K562 (cell line): ENCODE results near the gene SLC28A3. TPM values are rescaled to one million over a fixed set of nuclear protein-coding genes. Genes with fewer than 3 reads are reported as not detected.

Experiments
- ATAC-seq: fragments of 200-7000 bp; cut with Tn5 transposase; 3 replicates; pipeline ENCODE4 v1.9.1; 2020; ENCODE audit warnings: moderate library complexity
- BruUV-seq: library from RNA; stranded (reverse); fragments of 400-500 nt; replicated peaks from 2 replicates; lab custom pipeline; 2021; lab: Mats Ljungman, UMichigan
- CTCF ChIA-PET: fragments of 300-600 bp; formaldehyde crosslinking; extraction: SDS; loops from one replicate; lab custom pipeline; 2021; ENCODE audit warnings: low intra/inter-chr PET ratio; lab: Yijun Ruan, JAX
- POLR2A ChIA-PET: fragments of 300-600, 350-650 bp; sonication (Branson Sonifier 250); formaldehyde crosslinking; extraction: SDS; loops from one replicate; lab custom pipeline; 2021; ENCODE audit warnings: antibody characterized with exemption, inconsistent platforms; lab: Yijun Ruan, JAX
- DNase-seq, 4 experiments: peaks; one replicate each; pipeline versions ENCODE4 v3.0.0 to v3.0.0-alpha.2; 2011 to 2018; ENCODE audit warnings: low spot score in 3 of 4, mixed read lengths in 3 of 4; ENCODE audit errors: extremely low read depth in 1 of 4
- FAIRE-seq: peaks from 2 replicates; lab custom pipeline; 2011; peaks lifted over from hg19 to GRCh38; lab: Jason Lieb, UNC
- H2AFZ ChIP-seq: 2 replicates; pipeline ENCODE4 v1.6.0; 2011; ENCODE audit warnings: low read depth, low read length, control low read depth, inconsistent platforms
- H3K27ac ChIP-seq: fragments of 200-600 bp; 3 replicates; pipeline ENCODE4 v1.8.0; 2011; ENCODE audit warnings: low read depth, mild to moderate bottlenecking, control low read depth, inconsistent platforms, low read length, moderate library complexity, mixed read lengths; ENCODE audit errors: extremely low read depth
- H3K27me3 ChIP-seq, 2 experiments: fragments of 300-600 bp in 1 of 2; 2 replicates in 1 of 2; 3 replicates in 1 of 2; pipeline versions ENCODE4 v1.6.0 to v1.8.0; 2011; ENCODE audit warnings: inconsistent platforms in 2 of 2, low read length in 2 of 2, mild to moderate bottlenecking in 1 of 2, mixed read lengths in 1 of 2, moderate library complexity in 1 of 2; ENCODE audit not compliant: control insufficient read depth in 2 of 2, insufficient read depth in 2 of 2
- H3K36me3 ChIP-seq: fragments of 300-600 bp; 3 replicates; pipeline ENCODE4 v1.8.0; 2011; ENCODE audit warnings: mild to moderate bottlenecking, low read length, inconsistent platforms; ENCODE audit not compliant: control insufficient read depth, insufficient read depth
- H3K4me1 ChIP-seq, 2 experiments: fragments of 200-600 bp in 1 of 2; replicated peaks in 1 of 2; 2 replicates in 1 of 2; 3 replicates in 1 of 2; pipeline versions ENCODE4 v1.5.1 to v1.8.0; 2011; ENCODE audit warnings: inconsistent platforms in 2 of 2, low read length in 2 of 2, mild to moderate bottlenecking in 1 of 2, mixed read lengths in 1 of 2, moderate library complexity in 1 of 2; ENCODE audit not compliant: control insufficient read depth in 2 of 2, insufficient read depth in 2 of 2
- H3K4me2 ChIP-seq: 2 replicates; pipeline ENCODE4 v1.6.1; 2011; ENCODE audit warnings: low read length, control low read depth, inconsistent platforms, mixed read lengths; ENCODE audit not compliant: insufficient read depth
- H3K4me3 ChIP-seq: fragments of 200-600 bp; sonication (generic), shearing (Covaris generic); 2 replicates; pipeline ENCODE4 v1.5.1; 2016; ENCODE audit warnings: control low read depth, inconsistent platforms
- H3K79me2 ChIP-seq: fragments of 200-600 bp; 3 replicates; pipeline ENCODE4 v1.8.0; 2011; ENCODE audit warnings: low read length, inconsistent platforms; ENCODE audit not compliant: control insufficient read depth, insufficient read depth
- H3K9ac ChIP-seq, 2 experiments: 2 replicates each; pipeline versions ENCODE4 v1.6.0 to v1.6.1; 2011; ENCODE audit warnings: low read depth in 2 of 2, low read length in 2 of 2, control low read depth in 1 of 2, inconsistent platforms in 1 of 2, mild to moderate bottlenecking in 1 of 2, mixed read lengths in 1 of 2; ENCODE audit not compliant: insufficient read depth in 1 of 2
- H3K9me1 ChIP-seq: one replicate; pipeline ENCODE4 v1.6.0; 2011; ENCODE audit warnings: inconsistent platforms, mild to moderate bottlenecking, low read length, moderate library complexity; ENCODE audit not compliant: control insufficient read depth, insufficient read depth
- H3K9me3 ChIP-seq: replicated peaks from 2 replicates; pipeline ENCODE4 v1.5.1; 2011; ENCODE audit warnings: low read depth, low read length, inconsistent platforms; ENCODE audit not compliant: control insufficient read depth, insufficient read depth
- H4K20me1 ChIP-seq: replicated peaks from 2 replicates; pipeline ENCODE4 v1.6.1; 2011; ENCODE audit warnings: low read length, inconsistent platforms, mixed read lengths; ENCODE audit not compliant: control insufficient read depth, insufficient read depth
- ARID2 ChIP-seq: fragments of 450-650 bp; IDR thresholded peaks from 2 replicates; pipeline ENCODE4 v1.6.1; 2017; ENCODE audit warnings: antibody characterized with exemption, mild to moderate bottlenecking
- CBX5 ChIP-seq: IDR thresholded peaks from 2 replicates; pipeline ENCODE4 v1.6.1; 2014; ENCODE audit warnings: low read depth, borderline replicate concordance
- ELK3 ChIP-seq: fragments of 450-650 bp; formaldehyde crosslinking; IDR thresholded peaks from 2 replicates; pipeline ENCODE4 v1.4.0; 2020; ENCODE audit warnings: mild to moderate bottlenecking
- ETV5 ChIP-seq: sonication (generic); formaldehyde crosslinking; IDR thresholded peaks from 2 replicates; pipeline ENCODE4 v1.4.0; 2020; ENCODE audit warnings: low read depth, mild to moderate bottlenecking, missing genetic modification reagents
- HNRNPL ChIP-seq: fragments of 200-400 bp; formaldehyde crosslinking; IDR thresholded peaks from 2 replicates; pipeline ENCODE4 v1.6.1; 2017; ENCODE audit warnings: low read depth, mild to moderate bottlenecking, low read length
- KLF16 ChIP-seq: IDR thresholded peaks from 2 replicates; pipeline ENCODE4 v1.6.1; 2016; ENCODE audit warnings: antibody characterized with exemption
- MEIS2 ChIP-seq: fragments of 450-650 bp; IDR thresholded peaks from 2 replicates; pipeline ENCODE4 v1.6.1; 2014; ENCODE audit warnings: mild to moderate bottlenecking; ENCODE audit not compliant: partially characterized antibody
- MYNN ChIP-seq, 2 experiments: sonication (generic); formaldehyde crosslinking in 1 of 2; IDR thresholded peaks; 2 replicates each; pipeline versions ENCODE4 v1.5.0 to v1.6.1; 2016 to 2020; ENCODE audit warnings: antibody characterized with exemption in 1 of 2, missing genetic modification reagents in 1 of 2
- NFRKB ChIP-seq: fragments of 450-650 bp; IDR thresholded peaks from 2 replicates; pipeline ENCODE4 v1.6.1; 2016; ENCODE audit warnings: low read depth
- POLR2G ChIP-seq: fragments of 200-400 bp; formaldehyde crosslinking; IDR thresholded peaks from 2 replicates; pipeline ENCODE4 v1.6.1; 2017; ENCODE audit warnings: low read depth, mild to moderate bottlenecking, antibody characterized with exemption, low read length, moderate library complexity
- SFPQ ChIP-seq: fragments of 200-400 bp; formaldehyde crosslinking; IDR thresholded peaks from 2 replicates; pipeline ENCODE4 v1.6.1; 2017; ENCODE audit warnings: mild to moderate bottlenecking, low read depth, low read length, moderate library complexity
- SLC30A9 ChIP-seq: fragments of 250-450 bp; sonication (Bioruptor Pico); IDR thresholded peaks from 2 replicates; pipeline ENCODE4 v1.8.0; 2022; ENCODE audit warnings: mild to moderate bottlenecking, moderate library complexity
- TAF15 ChIP-seq: fragments of 200-400 bp; formaldehyde crosslinking; IDR thresholded peaks from 2 replicates; pipeline ENCODE4 v1.6.1; 2017; ENCODE audit warnings: mild to moderate bottlenecking, low read depth, low read length, moderate library complexity
- U2AF1 ChIP-seq: fragments of 200-400 bp; formaldehyde crosslinking; optimal IDR thresholded peaks from 2 replicates; pipeline ENCODE3; 2017; ENCODE audit warnings: mild to moderate bottlenecking, low read depth, low read length, moderate library complexity
- VEZF1 ChIP-seq: fragments of 200-800 bp; sonication (Bioruptor generic); IDR thresholded peaks from 2 replicates; pipeline ENCODE4 v1.6.1; 2017; ENCODE audit warnings: missing genetic modification characterization, missing compliant biosample characterization
- ZKSCAN8 ChIP-seq: fragments of 200-800 bp; sonication (Bioruptor generic); IDR thresholded peaks from 2 replicates; pipeline ENCODE4 v1.6.1; 2016; ENCODE audit warnings: missing genetic modification characterization, missing compliant biosample characterization
- ZNF175 ChIP-seq: fragments of 200-800 bp; sonication (Bioruptor generic); IDR thresholded peaks from 2 replicates; pipeline ENCODE4 v1.6.1; 2016; ENCODE audit warnings: low read depth, mild to moderate bottlenecking, missing genetic modification characterization, missing compliant biosample characterization
- in situ Hi-C: fragments of 300-500 bp; cut with MboI; formaldehyde crosslinking; loops from 4 replicates; pipeline ENCODE4 v1.15.0; 2018; ENCODE audit warnings: inconsistent platforms, mixed read lengths
- intact Hi-C: fragments of 100-400 bp; cut with micrococcal nuclease; formaldehyde crosslinking; loops from 2 replicates; pipeline ENCODE4 v1.14.2; 2022
- polyA plus RNA-seq, 8 experiments: library from polyadenylated mRNA; depleted of rRNA in 4 of 8; stranded (reverse) in 5 of 8; unstranded in 3 of 8; fragments of >200 nt; fragmentation: Nextera tagmentation in 2 of 8; fragmentation: Illumina TruSeq in 1 of 8; extraction: Ambion mirVana in 2 of 8; extraction: Trizol in 1 of 8; gene quantifications; 2 replicates each; pipeline versions ENCODE4 v1.2.1 to v1.2.3, GENCODE V29; 2011 to 2014; ENCODE audit warnings: inconsistent platforms in 1 of 8, missing spikeins in 1 of 8
- total RNA-seq, 7 experiments: library from RNA; depleted of rRNA in 6 of 7; stranded (reverse); fragments of >200 nt in 6 of 7; fragmentation: Illumina TruSeq in 2 of 7; extraction: Trizol in 2 of 7; gene quantifications; 2 replicates each; pipeline versions ENCODE4 v1.2.1 to v1.2.3, GENCODE V29; 2011 to 2021; ENCODE audit warnings: low replicate concordance in 1 of 7
- TF ChIP-seq, protein P1 (sequence below): fragments of 450-650 bp; formaldehyde crosslinking; IDR thresholded peaks from 2 replicates; pipeline ENCODE4 v1.4.0; 2022; ENCODE audit warnings: mild to moderate bottlenecking, moderate library complexity

SLC28A3 gene
- total and polyA plus RNA-seq, 9 of the 15 experiments (the other 6 are each of a cell fraction or from before 2014, with no cell fraction given) = not detected

DNA sequence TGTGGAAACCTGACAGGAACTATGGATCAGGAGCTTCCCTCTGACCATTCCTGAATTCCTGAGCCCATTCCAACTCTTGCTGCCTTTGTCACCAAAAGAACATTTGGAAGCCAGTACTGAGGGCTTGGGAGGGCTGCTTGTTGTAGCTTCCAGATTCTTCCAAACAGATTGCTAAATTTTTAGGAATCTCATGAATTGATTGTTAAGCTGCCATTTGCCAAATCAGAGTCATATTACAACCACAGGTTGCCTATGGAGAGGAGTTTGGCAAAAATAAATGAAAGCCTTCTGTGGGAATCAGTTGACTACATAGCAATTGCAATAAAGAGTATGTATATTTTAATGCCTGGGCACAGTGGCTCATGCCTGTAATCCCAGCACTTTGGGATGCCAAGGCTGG is 39.2 kb upstream of the SLC28A3 start:
- Histone ChIP-seq H3K27me3 (no peaks in the 10 kb centered on the region), H3K4me1 (peaks cover 0 to 4% of the 10 kb centered on the region in 2 experiments; a peak in 2 of 5 replicates), H3K4me3 (no peak overlapping the region), H3K9me3 (no peaks in the 10 kb centered on the region), H3K79me2 (no peaks in the 10 kb centered on the region), H3K27ac (no peak overlapping the region), H3K4me2 (no peak overlapping the region), H2AFZ (no peak overlapping the region), H3K9me1 (no peaks in the 10 kb centered on the region), H3K9ac (no peak overlapping the region), H3K36me3 (no peaks in the 10 kb centered on the region), H4K20me1 (no peaks in the 10 kb centered on the region)
- intact Hi-C loops (no loop called here), in situ Hi-C loops (loop anchor here (25.0 kb wide), 1 partner anchor 1408 kb away; no protein-coding TSS in a partner anchor)
- no peak for ATAC-seq
- no peak for FAIRE-seq
- ChIA-PET POLR2A (no interaction called here), CTCF (no interaction called here)
- no peak for DNase-seq
- no TSS peak for BruUV-seq
- TF ChIP-seq SLC30A9 (CRISPR knock-in tag) (no peak), ETV5 (CRISPR knock-in tag) (no peak), ELK3 (CRISPR knock-in tag) (no peak), U2AF1 (no peak), SFPQ (no peak), MYNN (IDR thresholded peaks at IDR 0.05) (no peak), MYNN (CRISPR knock-in tag; IDR thresholded peaks at IDR 0.05) (no peak), ZKSCAN8 (CRISPR knock-in tag) (no peak), ARID2 (no peak), HNRNPL (no peak), CBX5 (no peak), TAF15 (no peak), KLF16 (no peak), POLR2G (no peak), ZNF175 (no peak), MEIS2 (no peak), NFRKB (no peak), VEZF1 (CRISPR knock-in tag) (no peak)
- TF ChIP-seq, protein P1, sequence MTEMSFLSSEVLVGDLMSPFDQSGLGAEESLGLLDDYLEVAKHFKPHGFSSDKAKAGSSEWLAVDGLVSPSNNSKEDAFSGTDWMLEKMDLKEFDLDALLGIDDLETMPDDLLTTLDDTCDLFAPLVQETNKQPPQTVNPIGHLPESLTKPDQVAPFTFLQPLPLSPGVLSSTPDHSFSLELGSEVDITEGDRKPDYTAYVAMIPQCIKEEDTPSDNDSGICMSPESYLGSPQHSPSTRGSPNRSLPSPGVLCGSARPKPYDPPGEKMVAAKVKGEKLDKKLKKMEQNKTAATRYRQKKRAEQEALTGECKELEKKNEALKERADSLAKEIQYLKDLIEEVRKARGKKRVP (CRISPR knock-in tag) = no peak
